H1 (cell line): ENCODE results near the gene DOCK8. TPM values are rescaled to one million over a fixed set of nuclear protein-coding genes. Genes with fewer than 3 reads are reported as not detected.

Experiments used
- CTCF ChIA-PET: fragments of 300-600 bp; sonication (Branson Sonifier 250); formaldehyde crosslinking; loops from one replicate; lab custom pipeline; 2021; ENCODE audit not compliant: partially characterized antibody; lab: Charles Lee
- POLR2A ChIA-PET: fragments of 300-600 bp; sonication (Branson Sonifier 250); formaldehyde crosslinking; loops from one replicate; lab custom pipeline; 2021; ENCODE audit warnings: inconsistent platforms; ENCODE audit not compliant: partially characterized antibody; lab: Charles Lee
- DNase-seq, 2 experiments: peaks; one replicate each; pipeline versions ENCODE4 v3.0.0 to v3.0.0-alpha.2; 2010 to 2022; ENCODE audit warnings: low spot score in 2 of 2, low read depth in 1 of 2, mixed read lengths in 1 of 2
- FAIRE-seq: peaks from 2 replicates; lab custom pipeline; 2011; peaks lifted over from hg19 to GRCh38; lab: Jason Lieb, UNC
- H2AFZ ChIP-seq: 2 replicates; pipeline ENCODE4 v1.8.1; 2012; ENCODE audit warnings: low read length, inconsistent platforms
- H2AK5ac ChIP-seq: 2 replicates; pipeline ENCODE4 v1.6.1; 2013; ENCODE audit warnings: low read depth, low read length
- H2BK120ac ChIP-seq: replicated peaks from 2 replicates; pipeline ENCODE3; 2013; ENCODE audit warnings: low read depth, low read length, inconsistent platforms
- H2BK12ac ChIP-seq: 2 replicates; pipeline ENCODE4 v1.6.1; 2013; ENCODE audit warnings: low read depth, low read length
- H2BK15ac ChIP-seq: 2 replicates; pipeline ENCODE4 v1.6.1; 2013; ENCODE audit warnings: low read length
- H2BK20ac ChIP-seq: 2 replicates; pipeline ENCODE4 v1.6.1; 2013; ENCODE audit warnings: low read length
- H2BK5ac ChIP-seq: 2 replicates; pipeline ENCODE4 v1.6.1; 2013; ENCODE audit warnings: low read depth, low read length
- H3K14ac ChIP-seq: 2 replicates; pipeline ENCODE4 v1.6.1; 2013; ENCODE audit warnings: inconsistent platforms; ENCODE audit not compliant: insufficient read length
- H3K18ac ChIP-seq: 2 replicates; pipeline ENCODE4 v1.6.1; 2013; ENCODE audit warnings: low read length; ENCODE audit errors: extremely low read depth
- H3K23ac ChIP-seq: 2 replicates; pipeline ENCODE4 v1.6.1; 2013; ENCODE audit warnings: inconsistent platforms; ENCODE audit not compliant: insufficient read length
- H3K23me2 ChIP-seq: 2 replicates; pipeline ENCODE4 v1.6.1; 2013; ENCODE audit warnings: low read depth, low read length
- H3K27ac ChIP-seq: 2 replicates; pipeline ENCODE4 v1.6.1; 2011; ENCODE audit warnings: low read depth, low read length, inconsistent platforms
- H3K27me3 ChIP-seq, 4 experiments: replicated peaks in 1 of 4; 1 replicate in 1 of 4; 2 replicates in 3 of 4; pipeline versions ENCODE4 v1.6.1 to v1.8.1; 2011 to 2013; ENCODE audit warnings: low read length in 3 of 4, mild to moderate bottlenecking in 3 of 4, inconsistent platforms in 2 of 4, mixed read lengths in 2 of 4, moderate library complexity in 1 of 4; ENCODE audit not compliant: control insufficient read depth in 3 of 4, insufficient read depth in 3 of 4; ENCODE audit errors: extremely low read depth in 1 of 4
- H3K36me3 ChIP-seq, 4 experiments: 2 replicates each; pipeline versions ENCODE4 v1.6.1 to v1.8.1; 2011 to 2013; ENCODE audit warnings: mild to moderate bottlenecking in 4 of 4, low read length in 3 of 4, moderate library complexity in 2 of 4, control low read depth in 1 of 4, inconsistent platforms in 1 of 4; ENCODE audit not compliant: insufficient read depth in 4 of 4, control insufficient read depth in 2 of 4
- H3K4ac ChIP-seq: replicated peaks from 2 replicates; pipeline ENCODE3; 2013; ENCODE audit warnings: low read length, low read depth, mixed read lengths, inconsistent platforms; ENCODE audit not compliant: insufficient read length
- H3K4me1 ChIP-seq, 4 experiments: replicated peaks in 1 of 4; 1 replicate in 1 of 4; 2 replicates in 3 of 4; pipeline versions ENCODE4 v1.6.1 to v1.8.1; 2011 to 2013; ENCODE audit warnings: low read length in 3 of 4, inconsistent platforms in 2 of 4, mixed read lengths in 1 of 4; ENCODE audit not compliant: insufficient read depth in 4 of 4, control insufficient read depth in 3 of 4
- H3K4me2 ChIP-seq, 2 experiments: 2 replicates each; pipeline versions ENCODE4 v1.6.1 to v1.8.1; 2011 to 2013; ENCODE audit warnings: low read depth in 2 of 2, low read length in 2 of 2, control low read depth in 1 of 2, inconsistent platforms in 1 of 2, mild to moderate bottlenecking in 1 of 2; ENCODE audit not compliant: insufficient read depth in 1 of 2
- H3K4me3 ChIP-seq, 4 experiments: fragments of 200-600, 300-600 bp in 1 of 4; sonication (generic), shearing (Covaris generic), sonication (Bioruptor Twin) in 1 of 4; 2 replicates each; pipeline versions ENCODE4 v1.5.1 to v1.8.1; 2011 to 2016; ENCODE audit warnings: low read length in 4 of 4, low read depth in 3 of 4, control low read depth in 2 of 4, inconsistent platforms in 2 of 4, mild to moderate bottlenecking in 2 of 4, mixed read lengths in 1 of 4, moderate library complexity in 1 of 4; ENCODE audit not compliant: insufficient read depth in 2 of 4; ENCODE audit errors: extremely low read depth in 1 of 4
- H3K56ac ChIP-seq: replicated peaks from 2 replicates; pipeline ENCODE3; 2013; ENCODE audit warnings: low read depth, mild to moderate bottlenecking, mixed read lengths, low read length, inconsistent platforms; ENCODE audit not compliant: insufficient read length
- H3K79me1 ChIP-seq: 2 replicates; pipeline ENCODE4 v1.6.1; 2013; ENCODE audit warnings: low read depth, low read length, control low read depth
- H3K79me2 ChIP-seq, 2 experiments: 2 replicates each; pipeline versions ENCODE4 v1.6.1 to v1.8.1; 2012 to 2013; ENCODE audit warnings: low read length in 2 of 2, mild to moderate bottlenecking in 2 of 2, inconsistent platforms in 1 of 2; ENCODE audit not compliant: insufficient read depth in 2 of 2, control insufficient read depth in 1 of 2
- H3K9ac ChIP-seq, 4 experiments: replicated peaks in 1 of 4; 1 replicate in 1 of 4; 2 replicates in 3 of 4; pipeline versions ENCODE4 v1.6.1 to v1.8.1; 2011 to 2013; ENCODE audit warnings: low read depth in 3 of 4, low read length in 3 of 4, control low read depth in 2 of 4, mild to moderate bottlenecking in 2 of 4, moderate library complexity in 2 of 4, inconsistent platforms in 1 of 4; ENCODE audit errors: extremely low read depth in 1 of 4
- H3K9me3 ChIP-seq, 2 experiments: 2 replicates each; pipeline versions ENCODE4 v1.6.1 to v1.8.1; 2012 to 2013; ENCODE audit warnings: mild to moderate bottlenecking in 2 of 2, moderate library complexity in 2 of 2, control low read depth in 1 of 2, inconsistent platforms in 1 of 2, low read depth in 1 of 2, low read length in 1 of 2, mixed read lengths in 1 of 2; ENCODE audit not compliant: insufficient read depth in 2 of 2
- H4K20me1 ChIP-seq, 2 experiments: replicated peaks in 1 of 2; 2 replicates each; pipeline versions ENCODE3 to v1.8.1; 2011 to 2013; ENCODE audit warnings: inconsistent platforms in 2 of 2, low read length in 2 of 2, mild to moderate bottlenecking in 1 of 2; ENCODE audit not compliant: insufficient read depth in 2 of 2, control insufficient read depth in 1 of 2
- H4K5ac ChIP-seq: 2 replicates; pipeline ENCODE4 v1.6.1; 2013; ENCODE audit warnings: low read length, low read depth, mixed read lengths, inconsistent platforms; ENCODE audit not compliant: insufficient read length
- H4K8ac ChIP-seq: 2 replicates; pipeline ENCODE4 v1.8.0; 2013; ENCODE audit warnings: mild to moderate bottlenecking, moderate library complexity, low read length, inconsistent platforms; ENCODE audit not compliant: insufficient read depth; ENCODE audit errors: extremely low read depth
- H4K91ac ChIP-seq: replicated peaks from 2 replicates; pipeline ENCODE3; 2013; ENCODE audit warnings: low read length, mixed read lengths, inconsistent platforms; ENCODE audit not compliant: insufficient read length
- CBX5 ChIP-seq: fragments of 300-800, 300-1000 bp; sonication (generic); IDR thresholded peaks from 2 replicates; pipeline ENCODE4 v1.7.1; 2016; ENCODE audit warnings: antibody characterized with exemption, low read length, low read depth
- CTBP2 ChIP-seq: IDR thresholded peaks from 2 replicates; pipeline ENCODE4 v1.7.0; 2011; ENCODE audit warnings: borderline replicate concordance, mild to moderate bottlenecking, moderate library complexity, mixed read lengths, low read length; ENCODE audit not compliant: insufficient read depth, insufficient read length
- CTCF ChIP-seq, 3 experiments: IDR thresholded peaks; 1 replicate in 2 of 3; 2 replicates in 1 of 3; pipeline versions ENCODE4 v1.5.1 to v1.6.1; 2011; ENCODE audit warnings: low read length in 3 of 3, mild to moderate bottlenecking in 3 of 3, inconsistent platforms in 2 of 3, low read depth in 1 of 3, moderate library complexity in 1 of 3; ENCODE audit not compliant: insufficient read depth in 1 of 3; ENCODE audit errors: control extremely low read depth in 1 of 3
- RAD21 ChIP-seq, 2 experiments: IDR thresholded peaks in 1 of 2; conservative IDR thresholded peaks in 1 of 2; 2 replicates each; pipeline ENCODE4 v1.6.1; 2011; ENCODE audit warnings: low read depth in 2 of 2, low read length in 2 of 2, improper control_type of control experiment in 1 of 2, inconsistent platforms in 1 of 2, mild to moderate bottlenecking in 1 of 2, moderate library complexity in 1 of 2
- TEAD4 ChIP-seq: IDR thresholded peaks from 2 replicates; pipeline ENCODE4 v1.6.1; 2012; ENCODE audit warnings: low read depth, low read length, inconsistent platforms, mixed read lengths
- WGBS, 2 experiments: shearing (Covaris generic) in 1 of 2; methylation state at CpG; one replicate each; pipeline versions ENCODE4 v1.1.6 to v1.1.7; 2013 to 2015; ENCODE audit warnings: low lambda C conversion rate in 2 of 2, mixed read lengths in 2 of 2, inconsistent platforms in 1 of 2, low coverage in 1 of 2, missing lambda C conversion rate in 1 of 2; ENCODE audit not compliant: insufficient replicate concordance in 2 of 2, insufficient coverage in 1 of 2, insufficient read length in 1 of 2; ENCODE audit errors: extremely low coverage in 1 of 2, missing lambda C conversion rate in 1 of 2; 5-methylcytosine and 5-hydroxymethylcytosine counted together
- polyA plus RNA-seq, 7 experiments: library from polyadenylated mRNA; depleted of rRNA in 3 of 7; stranded (reverse) in 5 of 7; unstranded in 2 of 7; fragments of >200 nt in 5 of 7; fragments of 200-250 nt in 2 of 7; gene quantifications; 1 replicate in 5 of 7; 2 replicates in 1 of 7; 4 replicates in 1 of 7; pipeline versions ENCODE4 v1.2.1 to v1.2.3, GENCODE V29; 2011 to 2013; ENCODE audit warnings: missing spikeins in 2 of 7, mixed read lengths in 2 of 7
- total RNA-seq: library from RNA; stranded (reverse); fragmentation: NEBNext Ultra II Directional; extraction: Animal tissue kit (Norgen Biotek cat#: 25700); gene quantifications from 2 replicates; pipeline ENCODE4 v1.2.1, GENCODE V29; 2021

Gene DOCK8
- total and polyA plus RNA-seq, 2 of the 8 experiments (the other 6 are each of a cell fraction or from before 2014, with no cell fraction given), result 0.57 to 2.0 TPM

DNA sequence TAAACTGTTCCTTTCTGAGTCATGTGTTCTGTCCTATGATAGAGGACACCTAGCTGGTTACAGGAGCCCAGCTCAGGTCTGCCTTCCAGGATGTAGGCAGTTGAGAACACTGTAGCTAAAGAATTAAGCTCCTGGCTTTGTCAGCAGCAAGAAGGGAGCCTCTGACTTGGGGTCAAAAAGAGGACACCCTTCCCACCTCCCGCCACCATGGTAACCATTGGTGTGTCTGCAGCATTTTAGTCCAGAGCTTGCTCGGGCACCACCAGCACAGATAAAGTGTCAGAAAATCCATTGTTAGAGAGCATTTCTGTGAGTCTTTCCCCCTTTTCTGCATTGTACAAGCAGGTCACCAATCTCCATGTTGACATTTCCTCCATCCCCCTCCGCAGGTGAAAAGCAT, 181.7 kb downstream of the DOCK8 start:
- Histone ChIP-seq H3K79me2 (no peaks in the 10 kb centered on the region), H4K5ac (no peak overlapping the region), H2BK12ac (no peak overlapping the region), H3K4me1 (no peaks in the 10 kb centered on the region), H3K79me1 (no peaks in the 10 kb centered on the region), H2AK5ac (no peak overlapping the region), H2BK5ac (no peak overlapping the region), H3K27me3 (no peaks in the 10 kb centered on the region), H2BK15ac (no peak overlapping the region), H3K4me2 (no peak overlapping the region), H4K20me1 (no peaks in the 10 kb centered on the region), H3K27ac (no peak overlapping the region), H4K91ac (no peak overlapping the region), H3K9ac (no peak overlapping the region), H3K4me3 (no peak overlapping the region), H3K4ac (no peak overlapping the region), H2BK120ac (no peak overlapping the region), H4K8ac (no peak overlapping the region), H3K23ac (no peak overlapping the region), H3K18ac (no peak overlapping the region), H2BK20ac (no peak overlapping the region), H2AFZ (no peak overlapping the region), H3K9me3 (no peaks in the 10 kb centered on the region), H3K14ac (no peak overlapping the region), H3K23me2 (peaks cover 11% of the 10 kb centered on the region; the same call in 1 of the 2 replicates), H3K36me3 (no peaks in the 10 kb centered on the region), H3K56ac (no peak overlapping the region)
- DNase-seq (no peak), FAIRE-seq (no peak)
- TF ChIP-seq CBX5, result no peak
- TF ChIP-seq CTBP2, result no peak
- no peak for TF ChIP-seq RAD21 (IDR thresholded peaks at IDR 0.05 in 1 of 2, conservative IDR thresholded peaks at IDR 0.05 in 1 of 2; ENCODE audit: low read depth in 2 of 2, low read length in 2 of 2)
- no peak for TF ChIP-seq CTCF (IDR thresholded peaks at IDR 0.05; ENCODE audit: control extremely low read depth in 1 of 3, insufficient read depth in 1 of 3, low read depth in 1 of 3, low read length in 3 of 3)
- no peak for TF ChIP-seq TEAD4
- ChIA-PET POLR2A (no interaction called here), CTCF (interaction anchor here (0.7 kb wide), 1 partner anchor 11 kb away, joined by 3 read pairs; no protein-coding TSS in a partner anchor)
- whole genome bisulfite sequencing, 2 experiments, result 85% methylated on average over 3 of the region's 3 CpGs; no CpG with 5 or more reads in 1 of the 2 experiments
